ENCODE data around the gene CD300A.

DNA sequence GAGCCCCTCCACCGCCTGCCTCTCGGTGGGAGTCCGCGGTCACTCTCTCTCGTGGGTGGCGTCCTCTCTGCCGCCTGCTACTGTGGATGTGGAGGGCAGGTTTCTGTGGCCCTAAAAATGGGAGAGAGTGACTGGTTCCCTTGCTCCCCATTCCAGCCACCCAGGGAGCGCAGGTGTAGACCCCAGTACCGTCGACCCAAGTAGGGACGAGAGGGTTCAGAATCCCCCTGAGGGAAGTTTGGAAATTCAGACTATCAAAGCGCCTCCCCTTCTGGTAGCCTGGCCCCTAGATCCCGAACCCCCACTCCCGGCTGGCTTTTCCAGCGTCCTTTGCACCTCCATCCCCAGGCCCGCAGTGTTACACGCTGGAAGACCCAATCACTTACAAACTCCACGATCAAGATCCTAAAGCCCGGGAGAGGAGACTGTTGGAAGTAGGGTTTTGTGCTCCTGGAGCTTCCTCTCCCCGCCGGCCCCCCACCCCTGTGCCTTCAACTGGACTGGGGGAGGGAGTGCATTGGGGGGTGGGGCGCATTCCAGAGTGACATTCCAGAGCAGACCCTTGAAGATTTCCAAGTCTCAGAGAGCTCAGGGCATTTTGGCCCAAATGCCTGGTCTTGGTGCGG is 33.6 kb upstream of the CD300A start:
- TF ChIP-seq, protein P1, sequence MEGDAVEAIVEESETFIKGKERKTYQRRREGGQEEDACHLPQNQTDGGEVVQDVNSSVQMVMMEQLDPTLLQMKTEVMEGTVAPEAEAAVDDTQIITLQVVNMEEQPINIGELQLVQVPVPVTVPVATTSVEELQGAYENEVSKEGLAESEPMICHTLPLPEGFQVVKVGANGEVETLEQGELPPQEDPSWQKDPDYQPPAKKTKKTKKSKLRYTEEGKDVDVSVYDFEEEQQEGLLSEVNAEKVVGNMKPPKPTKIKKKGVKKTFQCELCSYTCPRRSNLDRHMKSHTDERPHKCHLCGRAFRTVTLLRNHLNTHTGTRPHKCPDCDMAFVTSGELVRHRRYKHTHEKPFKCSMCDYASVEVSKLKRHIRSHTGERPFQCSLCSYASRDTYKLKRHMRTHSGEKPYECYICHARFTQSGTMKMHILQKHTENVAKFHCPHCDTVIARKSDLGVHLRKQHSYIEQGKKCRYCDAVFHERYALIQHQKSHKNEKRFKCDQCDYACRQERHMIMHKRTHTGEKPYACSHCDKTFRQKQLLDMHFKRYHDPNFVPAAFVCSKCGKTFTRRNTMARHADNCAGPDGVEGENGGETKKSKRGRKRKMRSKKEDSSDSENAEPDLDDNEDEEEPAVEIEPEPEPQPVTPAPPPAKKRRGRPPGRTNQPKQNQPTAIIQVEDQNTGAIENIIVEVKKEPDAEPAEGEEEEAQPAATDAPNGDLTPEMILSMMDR (IDR thresholded peaks at IDR 0.05) = no peak
- no peak for TF ChIP-seq POLR2A (IDR thresholded peaks at IDR 0.05)
